ENCODE data around the gene DNASE1L2.

Gene DNASE1L2

GRCh38 chr16:2210386-2211365, 25.6 kb upstream of the DNASE1L2 start, which contains the start of gene BRICD5:
TSS of gene BRICD5 (minus strand) at chr16:2210863. CDS start at chr16:2210833, 30 bp downstream.
- POLR2A ChIA-PET, result interaction anchor here (1.0 to 1.8 kb wide), 6 partner anchors 16 to 55 kb away, joined by 3 to 8 read pairs (median 5); partner anchors contain the start of genes DNASE1L2, ECI1 and TRAF7
- H3K36me3 ChIP-seq (ENCODE audit: control insufficient read depth in 2 of 2, insufficient read depth in 1 of 2, low read length in 2 of 2), result peaks cover 0 to 56% of the 10 kb centered on the region in 2 experiments; a peak in 1 of 3 replicates
- no peak within 1 kb of the TSS for H3K27ac ChIP-seq (ENCODE audit: extremely low read depth, low read depth, low read length)
- H3K9me3 ChIP-seq (ENCODE audit: control insufficient read depth, insufficient read depth, low read depth, low read length), result no peaks in the 10 kb centered on the region
- no peak for TF ChIP-seq BCL11B (tag by site-specific recombination; IDR thresholded peaks at IDR 0.05; ENCODE audit: low read depth)
- TF ChIP-seq, protein P1, sequence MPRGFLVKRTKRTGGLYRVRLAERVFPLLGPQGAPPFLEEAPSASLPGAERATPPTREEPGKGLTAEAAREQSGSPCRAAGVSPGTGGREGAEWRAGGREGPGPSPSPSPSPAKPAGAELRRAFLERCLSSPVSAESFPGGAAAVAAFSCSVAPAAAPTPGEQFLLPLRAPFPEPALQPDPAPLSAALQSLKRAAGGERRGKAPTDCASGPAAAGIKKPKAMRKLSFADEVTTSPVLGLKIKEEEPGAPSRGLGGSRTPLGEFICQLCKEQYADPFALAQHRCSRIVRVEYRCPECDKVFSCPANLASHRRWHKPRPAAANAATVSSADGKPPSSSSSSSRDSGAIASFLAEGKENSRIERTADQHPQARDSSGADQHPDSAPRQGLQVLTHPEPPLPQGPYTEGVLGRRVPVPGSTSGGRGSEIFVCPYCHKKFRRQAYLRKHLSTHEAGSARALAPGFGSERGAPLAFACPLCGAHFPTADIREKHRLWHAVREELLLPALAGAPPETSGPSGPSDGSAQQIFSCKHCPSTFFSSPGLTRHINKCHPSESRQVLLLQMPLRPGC (tag by site-specific recombination; IDR thresholded peaks at IDR 0.05), result no peak
- no peak for TF ChIP-seq ZNF473 (tag by site-specific recombination; IDR thresholded peaks at IDR 0.05)
- TF ChIP-seq, protein P2, sequence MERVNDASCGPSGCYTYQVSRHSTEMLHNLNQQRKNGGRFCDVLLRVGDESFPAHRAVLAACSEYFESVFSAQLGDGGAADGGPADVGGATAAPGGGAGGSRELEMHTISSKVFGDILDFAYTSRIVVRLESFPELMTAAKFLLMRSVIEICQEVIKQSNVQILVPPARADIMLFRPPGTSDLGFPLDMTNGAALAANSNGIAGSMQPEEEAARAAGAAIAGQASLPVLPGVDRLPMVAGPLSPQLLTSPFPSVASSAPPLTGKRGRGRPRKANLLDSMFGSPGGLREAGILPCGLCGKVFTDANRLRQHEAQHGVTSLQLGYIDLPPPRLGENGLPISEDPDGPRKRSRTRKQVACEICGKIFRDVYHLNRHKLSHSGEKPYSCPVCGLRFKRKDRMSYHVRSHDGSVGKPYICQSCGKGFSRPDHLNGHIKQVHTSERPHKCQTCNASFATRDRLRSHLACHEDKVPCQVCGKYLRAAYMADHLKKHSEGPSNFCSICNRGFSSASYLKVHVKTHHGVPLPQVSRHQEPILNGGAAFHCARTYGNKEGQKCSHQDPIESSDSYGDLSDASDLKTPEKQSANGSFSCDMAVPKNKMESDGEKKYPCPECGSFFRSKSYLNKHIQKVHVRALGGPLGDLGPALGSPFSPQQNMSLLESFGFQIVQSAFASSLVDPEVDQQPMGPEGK (tag by site-specific recombination; IDR thresholded peaks at IDR 0.05), result peak; percentile 48
- TF ChIP-seq GLIS2 (tag by site-specific recombination; IDR thresholded peaks at IDR 0.05), result peak; percentile 23; the same call in 1 of the 2 replicates
- 0 out of 2 replicates have a peak, but pooled peaks have one; percentile 30 for TF ChIP-seq ZNF600 (tag by site-specific recombination; IDR thresholded peaks at IDR 0.05)
- TF ChIP-seq KLF16 (tag by site-specific recombination; IDR thresholded peaks at IDR 0.05), result no peak
- TF ChIP-seq, protein P3, sequence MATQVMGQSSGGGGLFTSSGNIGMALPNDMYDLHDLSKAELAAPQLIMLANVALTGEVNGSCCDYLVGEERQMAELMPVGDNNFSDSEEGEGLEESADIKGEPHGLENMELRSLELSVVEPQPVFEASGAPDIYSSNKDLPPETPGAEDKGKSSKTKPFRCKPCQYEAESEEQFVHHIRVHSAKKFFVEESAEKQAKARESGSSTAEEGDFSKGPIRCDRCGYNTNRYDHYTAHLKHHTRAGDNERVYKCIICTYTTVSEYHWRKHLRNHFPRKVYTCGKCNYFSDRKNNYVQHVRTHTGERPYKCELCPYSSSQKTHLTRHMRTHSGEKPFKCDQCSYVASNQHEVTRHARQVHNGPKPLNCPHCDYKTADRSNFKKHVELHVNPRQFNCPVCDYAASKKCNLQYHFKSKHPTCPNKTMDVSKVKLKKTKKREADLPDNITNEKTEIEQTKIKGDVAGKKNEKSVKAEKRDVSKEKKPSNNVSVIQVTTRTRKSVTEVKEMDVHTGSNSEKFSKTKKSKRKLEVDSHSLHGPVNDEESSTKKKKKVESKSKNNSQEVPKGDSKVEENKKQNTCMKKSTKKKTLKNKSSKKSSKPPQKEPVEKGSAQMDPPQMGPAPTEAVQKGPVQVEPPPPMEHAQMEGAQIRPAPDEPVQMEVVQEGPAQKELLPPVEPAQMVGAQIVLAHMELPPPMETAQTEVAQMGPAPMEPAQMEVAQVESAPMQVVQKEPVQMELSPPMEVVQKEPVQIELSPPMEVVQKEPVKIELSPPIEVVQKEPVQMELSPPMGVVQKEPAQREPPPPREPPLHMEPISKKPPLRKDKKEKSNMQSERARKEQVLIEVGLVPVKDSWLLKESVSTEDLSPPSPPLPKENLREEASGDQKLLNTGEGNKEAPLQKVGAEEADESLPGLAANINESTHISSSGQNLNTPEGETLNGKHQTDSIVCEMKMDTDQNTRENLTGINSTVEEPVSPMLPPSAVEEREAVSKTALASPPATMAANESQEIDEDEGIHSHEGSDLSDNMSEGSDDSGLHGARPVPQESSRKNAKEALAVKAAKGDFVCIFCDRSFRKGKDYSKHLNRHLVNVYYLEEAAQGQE (tag by site-specific recombination; IDR thresholded peaks at IDR 0.05), result peak; percentile 81
- no peak for TF ChIP-seq ZNF292 (tag by site-specific recombination; IDR thresholded peaks at IDR 0.05; ENCODE audit: borderline replicate concordance, low read depth)
- no peak for TF ChIP-seq ZNF211 (tag by site-specific recombination; IDR thresholded peaks at IDR 0.05; ENCODE audit: low read depth)
- no peak for TF ChIP-seq ZNF623 (tag by site-specific recombination; IDR thresholded peaks at IDR 0.05)
- no peak for TF ChIP-seq ZNF664 (tag by site-specific recombination; IDR thresholded peaks at IDR 0.05)
- no peak for TF ChIP-seq BCL11A (tag by site-specific recombination; IDR thresholded peaks at IDR 0.05; ENCODE audit: low read depth)
- TF ChIP-seq, protein P4, sequence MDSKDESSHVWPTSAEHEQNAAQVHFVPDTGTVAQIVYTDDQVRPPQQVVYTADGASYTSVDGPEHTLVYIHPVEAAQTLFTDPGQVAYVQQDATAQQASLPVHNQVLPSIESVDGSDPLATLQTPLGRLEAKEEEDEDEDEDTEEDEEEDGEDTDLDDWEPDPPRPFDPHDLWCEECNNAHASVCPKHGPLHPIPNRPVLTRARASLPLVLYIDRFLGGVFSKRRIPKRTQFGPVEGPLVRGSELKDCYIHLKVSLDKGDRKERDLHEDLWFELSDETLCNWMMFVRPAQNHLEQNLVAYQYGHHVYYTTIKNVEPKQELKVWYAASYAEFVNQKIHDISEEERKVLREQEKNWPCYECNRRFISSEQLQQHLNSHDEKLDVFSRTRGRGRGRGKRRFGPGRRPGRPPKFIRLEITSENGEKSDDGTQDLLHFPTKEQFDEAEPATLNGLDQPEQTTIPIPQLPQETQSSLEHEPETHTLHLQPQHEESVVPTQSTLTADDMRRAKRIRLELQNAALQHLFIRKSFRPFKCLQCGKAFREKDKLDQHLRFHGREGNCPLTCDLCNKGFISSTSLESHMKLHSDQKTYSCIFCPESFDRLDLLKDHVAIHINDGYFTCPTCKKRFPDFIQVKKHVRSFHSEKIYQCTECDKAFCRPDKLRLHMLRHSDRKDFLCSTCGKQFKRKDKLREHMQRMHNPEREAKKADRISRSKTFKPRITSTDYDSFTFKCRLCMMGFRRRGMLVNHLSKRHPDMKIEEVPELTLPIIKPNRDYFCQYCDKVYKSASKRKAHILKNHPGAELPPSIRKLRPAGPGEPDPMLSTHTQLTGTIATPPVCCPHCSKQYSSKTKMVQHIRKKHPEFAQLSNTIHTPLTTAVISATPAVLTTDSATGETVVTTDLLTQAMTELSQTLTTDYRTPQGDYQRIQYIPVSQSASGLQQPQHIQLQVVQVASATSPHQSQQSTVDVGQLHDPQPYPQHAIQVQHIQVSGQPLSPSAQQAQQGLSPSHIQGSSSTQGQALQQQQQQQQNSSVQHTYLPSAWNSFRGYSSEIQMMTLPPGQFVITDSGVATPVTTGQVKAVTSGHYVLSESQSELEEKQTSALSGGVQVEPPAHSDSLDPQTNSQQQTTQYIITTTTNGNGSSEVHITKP (tag by site-specific recombination; IDR thresholded peaks at IDR 0.05), result no peak
- TF ChIP-seq EGR2 (tag by site-specific recombination; IDR thresholded peaks at IDR 0.05; ENCODE audit: low read depth), result 0 out of 2 replicates have a peak, but pooled peaks have one; percentile 6
- TF ChIP-seq ZNF654 (tag by site-specific recombination; IDR thresholded peaks at IDR 0.05; ENCODE audit: low read depth), result no peak
- H3K4me1 ChIP-seq (ENCODE audit: control insufficient read depth, insufficient read depth, low read length), result 0 out of 2 replicates have a peak, but pooled peaks cover 2% of the 10 kb centered on the region
- H3K4me3 ChIP-seq (ENCODE audit: low read depth, low read length), result no peak within 1 kb of the TSS
- CTCF ChIA-PET, result interaction anchor here (0.6 kb wide), 1 partner anchor 43 kb away, joined by 5 read pairs; no protein-coding TSS in a partner anchor

Measured in HEK293 (cell line).